Measurements from ENCODE around the gene MAP2K6. TPM values are rescaled to one million over a fixed set of nuclear protein-coding genes. Genes with fewer than 3 reads are reported as not detected.

Gene MAP2K6
- polyA plus RNA-seq, 4 donors, result 18.2 to 27.2 (median 22.2) TPM

DNA sequence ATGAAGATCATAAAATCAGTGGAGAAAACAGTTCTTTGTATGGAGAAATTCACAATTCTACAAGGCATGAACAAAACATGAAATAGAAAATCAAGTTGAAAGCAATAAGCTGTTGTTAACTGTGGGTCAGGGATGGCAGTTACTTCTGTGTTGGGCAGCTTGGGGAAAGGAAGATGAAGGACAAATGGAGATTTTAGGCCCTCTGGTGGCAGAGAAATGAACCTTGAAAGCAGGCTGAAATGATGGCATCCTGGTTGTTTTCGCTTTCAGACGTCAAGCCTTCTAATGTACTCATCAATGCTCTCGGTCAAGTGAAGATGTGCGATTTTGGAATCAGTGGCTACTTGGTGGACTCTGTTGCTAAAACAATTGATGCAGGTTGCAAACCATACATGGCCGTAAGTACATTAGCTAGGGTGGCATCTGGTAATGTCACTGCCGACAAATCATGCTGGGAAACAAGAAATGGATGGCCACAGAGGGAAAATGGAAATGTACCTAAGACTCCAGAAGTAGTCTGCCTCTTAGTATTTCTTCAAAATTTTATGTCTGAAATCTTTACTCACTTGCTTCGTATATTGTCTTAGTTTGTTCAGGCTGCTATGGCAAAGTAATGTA lies 108.9 kb downstream of the MAP2K6 start:
- peak in 1 of 4 donors; percentile 5 for DNase-seq (ENCODE audit: low read depth in 4 of 4, low spot score in 3 of 4)

DNA sequence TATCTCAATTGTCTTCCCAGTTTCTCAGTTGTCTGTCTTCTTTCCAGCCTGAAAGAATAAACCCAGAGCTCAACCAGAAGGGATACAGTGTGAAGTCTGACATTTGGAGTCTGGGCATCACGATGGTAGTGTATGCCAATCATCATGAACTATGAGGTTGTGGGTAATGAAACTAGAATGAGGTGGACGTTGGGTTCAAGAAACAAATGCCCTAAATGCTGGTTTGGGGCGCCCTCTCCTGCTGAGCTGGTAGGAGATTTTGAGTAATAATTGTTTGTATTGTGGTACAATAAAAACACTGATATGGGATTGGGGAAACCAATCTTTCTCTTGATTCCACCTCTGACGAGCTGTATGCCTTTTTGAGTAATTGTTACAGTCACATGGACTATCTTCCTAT lies 110.4 kb downstream of the MAP2K6 start:
- no peak for DNase-seq (ENCODE audit: low read depth in 4 of 4, low spot score in 3 of 4)

DNA sequence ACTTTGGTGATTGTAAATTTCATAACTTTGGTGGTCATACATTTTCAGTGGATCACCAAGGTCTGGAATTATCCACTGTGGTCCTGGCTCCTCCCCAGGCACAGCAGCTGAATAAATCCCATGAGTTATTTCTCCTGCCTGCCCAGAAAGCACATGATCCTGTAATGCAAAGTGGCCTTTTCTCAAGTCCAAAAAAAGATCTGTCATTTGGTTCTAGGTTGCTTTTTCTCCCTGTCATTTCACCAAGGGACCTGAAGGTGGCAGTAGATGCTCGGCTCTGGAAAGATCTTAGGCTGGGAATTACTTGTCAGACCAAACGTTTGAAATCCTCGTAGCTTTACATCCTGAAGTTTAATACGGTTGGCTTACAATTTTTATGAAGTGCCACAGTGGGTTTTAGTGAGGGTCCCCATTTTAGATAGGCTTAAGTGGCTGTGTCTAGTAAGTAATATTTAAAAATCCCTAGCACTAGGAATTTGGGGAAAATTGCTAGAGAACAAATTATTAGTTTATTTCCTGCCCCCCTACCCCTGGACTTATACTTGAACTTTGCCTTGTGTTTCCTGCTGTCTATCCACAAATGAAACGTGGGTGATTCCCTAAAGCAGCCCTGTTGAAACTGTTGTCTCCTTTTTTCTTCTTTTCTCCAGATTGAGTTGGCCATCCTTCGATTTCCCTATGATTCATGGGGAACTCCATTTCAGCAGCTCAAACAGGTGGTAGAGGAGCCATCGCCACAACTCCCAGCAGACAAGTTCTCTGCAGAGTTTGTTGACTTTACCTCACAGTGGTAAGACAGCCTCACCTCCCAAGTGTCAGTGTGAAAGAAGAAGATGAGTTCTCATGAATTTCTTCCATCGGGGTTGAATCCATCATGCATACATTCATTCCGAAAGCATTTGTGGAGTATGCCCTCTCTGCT lies 111.7 kb downstream of the MAP2K6 start:
- DNase-seq (ENCODE audit: low read depth in 4 of 4, low spot score in 3 of 4), result peak; percentile 18 to 63 (median 42)

DNA sequence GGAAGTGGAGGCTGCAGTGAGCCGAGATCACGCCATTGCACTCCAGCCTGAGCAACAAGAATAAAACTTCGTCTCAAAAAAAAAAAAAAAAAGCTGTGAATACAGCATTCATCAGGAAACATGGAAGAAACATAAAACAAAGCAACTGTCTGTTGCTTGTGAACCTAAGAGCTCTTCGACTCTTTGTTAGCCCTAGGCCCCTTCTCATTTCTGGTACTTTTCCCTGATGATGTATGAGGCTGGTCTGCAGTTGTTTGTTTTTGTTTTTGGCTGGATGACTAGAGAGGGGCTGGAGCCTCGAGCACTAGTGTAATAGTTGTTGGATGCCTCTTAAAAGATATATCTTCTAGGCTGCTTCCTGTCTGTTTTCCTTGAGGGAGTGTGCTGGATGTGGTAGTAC lies 113.5 kb downstream of the MAP2K6 start:
- no peak for DNase-seq (ENCODE audit: low read depth in 4 of 4, low spot score in 3 of 4)

DNA sequence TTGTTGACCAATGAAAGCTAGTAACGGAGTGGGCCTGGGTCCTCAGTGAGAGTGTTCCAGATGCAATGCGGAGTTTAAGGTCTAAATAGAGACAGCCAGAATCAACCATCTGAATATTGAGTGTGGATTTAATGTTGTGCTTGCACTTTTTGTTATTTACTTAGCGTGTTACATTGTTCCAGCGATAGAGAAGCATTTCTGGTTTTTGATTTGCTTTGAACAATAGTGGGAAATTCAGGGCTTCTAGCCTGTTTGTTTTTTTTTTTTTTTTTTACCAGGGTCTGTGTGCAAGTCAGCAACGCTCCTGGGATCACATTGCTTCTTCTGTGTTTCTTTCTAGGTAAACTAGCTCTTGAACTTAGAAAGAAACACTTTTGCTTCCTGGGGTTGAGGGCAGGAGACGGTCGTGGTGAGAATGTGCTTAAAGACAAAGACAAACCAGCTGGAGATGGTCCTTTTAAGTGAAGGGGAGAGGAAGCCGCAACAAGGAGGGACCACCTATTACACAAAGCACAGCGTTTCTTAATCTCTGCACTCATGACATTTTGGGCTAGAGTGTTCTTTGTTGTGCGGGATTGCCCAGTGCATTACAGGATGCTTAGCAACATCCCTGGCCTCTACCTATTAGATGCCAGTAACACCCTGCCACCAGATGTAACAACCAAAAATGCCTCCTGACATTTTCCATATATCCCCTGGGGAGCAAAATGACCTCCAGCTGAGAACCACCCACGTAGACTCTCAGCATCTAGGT lies 119.2 kb downstream of the MAP2K6 start:
- DNase-seq (ENCODE audit: low read depth in 4 of 4, low spot score in 3 of 4), result no peak

DNA sequence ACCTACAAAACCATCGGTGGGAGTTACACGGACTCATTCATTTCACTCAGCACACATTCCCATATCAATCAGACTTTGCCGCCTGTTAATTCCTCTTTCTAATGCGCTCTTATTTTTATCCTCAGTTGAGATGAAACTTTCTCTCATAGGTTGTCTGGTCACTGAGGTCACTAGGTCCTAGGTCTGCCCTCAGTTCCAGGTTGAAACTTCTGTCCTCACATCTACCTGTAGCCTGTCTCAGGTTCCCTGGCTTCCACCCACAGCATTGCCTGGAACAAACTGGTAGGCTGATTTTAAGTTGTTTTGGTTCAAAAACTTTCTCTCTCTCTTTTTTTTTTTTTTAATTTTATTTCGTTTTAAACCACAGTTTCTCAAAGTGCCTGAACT lies 119.7 kb downstream of the MAP2K6 start:
- DNase-seq (ENCODE audit: low read depth in 4 of 4, low spot score in 3 of 4), result no peak

DNA sequence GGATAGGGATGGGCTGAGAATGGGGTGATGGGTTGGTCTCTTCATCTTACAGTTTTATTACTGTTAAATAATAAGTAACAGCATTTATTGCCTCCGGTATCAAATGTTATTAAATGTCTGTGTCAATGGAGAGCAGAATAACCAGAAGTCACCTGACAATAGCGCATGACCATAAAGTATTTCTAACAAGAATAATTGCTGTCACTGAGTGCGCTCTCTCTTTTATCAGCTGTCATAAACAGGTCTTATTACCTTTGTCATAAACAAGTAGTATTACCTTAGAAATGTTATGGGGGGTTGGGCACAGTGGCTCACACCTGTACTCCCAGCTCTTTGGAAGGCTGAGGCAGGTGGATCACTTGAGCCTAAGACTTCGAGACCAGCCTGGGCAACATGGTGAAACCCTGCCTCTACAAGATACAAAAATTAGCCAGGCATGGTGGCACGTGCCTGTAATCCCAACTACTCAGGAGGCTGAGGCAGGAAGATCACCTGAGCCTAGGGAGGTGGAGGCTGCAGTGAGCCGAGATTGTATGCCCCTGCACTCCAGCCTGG lies 120.6 kb downstream of the MAP2K6 start:
- no peak for DNase-seq (ENCODE audit: low read depth in 4 of 4, low spot score in 3 of 4)

DNA sequence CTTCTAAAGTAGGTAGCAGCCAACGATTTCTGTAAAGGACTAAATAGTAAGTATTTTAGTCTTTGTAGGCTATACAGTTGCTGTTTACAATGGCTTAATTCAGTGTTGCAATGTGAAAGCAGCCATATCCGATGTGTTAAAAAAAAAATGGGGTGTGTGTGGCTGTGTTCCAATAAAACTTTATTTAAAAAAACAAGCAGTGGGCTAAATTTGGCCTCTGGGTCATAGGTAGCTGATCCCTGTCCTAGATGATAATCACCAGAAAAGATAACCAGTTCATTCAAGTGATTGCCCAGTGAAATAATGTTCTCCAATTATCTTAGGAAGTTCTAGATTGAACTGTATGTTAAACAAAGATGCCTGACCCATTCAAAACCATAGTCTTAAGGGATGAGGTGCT lies 124.3 kb downstream of the MAP2K6 start:
- no peak for DNase-seq (ENCODE audit: low read depth in 4 of 4, low spot score in 3 of 4)

DNA sequence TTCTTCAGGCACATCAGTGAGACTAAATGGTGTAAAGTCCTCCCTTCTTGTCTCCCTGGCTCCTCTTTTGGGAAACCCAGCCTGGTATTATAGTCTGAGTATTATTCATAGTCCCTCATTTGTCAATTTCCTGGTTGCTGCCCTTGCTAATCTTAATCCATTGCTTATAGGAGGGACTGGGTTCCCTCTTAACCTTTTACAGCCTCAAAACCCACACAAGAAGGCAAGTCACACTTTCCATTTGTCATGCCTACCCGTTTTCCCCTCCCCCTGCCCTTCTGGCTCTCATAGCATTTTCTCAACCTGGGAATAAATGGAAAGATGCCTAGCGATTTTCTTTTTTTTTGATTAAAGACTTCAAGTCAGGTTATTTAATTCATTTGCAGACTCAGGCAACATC lies 124.8 kb downstream of the MAP2K6 start:
- DNase-seq (ENCODE audit: low read depth in 4 of 4, low spot score in 3 of 4), result no peak

DNA sequence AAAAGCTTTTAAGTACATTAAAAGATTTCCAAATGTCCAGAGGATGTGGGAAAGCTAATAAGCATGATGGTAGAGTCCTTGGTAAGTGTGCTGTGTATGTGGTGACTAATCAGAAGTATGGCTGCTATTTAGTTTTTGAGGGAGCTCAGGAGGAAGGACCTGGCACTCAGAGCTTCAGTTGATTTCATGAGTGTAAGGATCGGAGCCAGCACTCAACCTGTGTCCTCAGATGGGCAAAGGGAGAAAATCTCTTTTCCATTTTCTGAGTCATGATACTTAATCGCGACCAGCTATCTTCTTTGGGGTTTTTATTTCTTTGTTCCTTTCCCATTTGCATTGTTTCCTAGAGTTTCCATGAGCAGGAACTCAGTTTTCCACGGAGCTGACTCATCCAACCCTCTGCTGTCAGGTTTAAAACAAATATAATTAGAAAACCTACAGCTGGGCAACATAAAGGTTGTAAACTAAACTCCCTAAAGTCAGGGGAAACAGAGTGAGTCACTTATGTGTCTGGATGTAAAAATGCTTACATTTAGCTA lies 125.4 kb downstream of the MAP2K6 start:
- no peak for DNase-seq (ENCODE audit: low read depth in 4 of 4, low spot score in 3 of 4)

DNA sequence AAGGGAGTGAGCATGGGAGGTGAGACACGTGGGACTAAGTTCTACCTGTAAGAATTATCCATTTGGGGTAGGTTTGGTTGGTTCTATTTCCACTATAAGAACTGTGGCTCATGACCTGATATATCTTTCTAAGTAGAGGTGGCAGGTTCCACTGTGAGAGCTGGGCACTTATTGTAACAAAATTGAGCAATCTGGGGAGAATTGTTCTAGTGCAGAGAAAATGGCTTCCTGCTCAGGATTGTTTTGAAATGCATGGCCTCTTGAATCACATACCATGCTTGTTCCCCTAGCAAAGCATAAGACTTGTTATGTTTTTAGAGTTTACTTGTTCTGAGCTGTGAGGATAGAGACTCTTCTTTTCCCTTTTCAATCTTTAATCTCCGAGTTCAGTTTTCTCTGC lies 125.9 kb downstream of the MAP2K6 start:
- no peak for DNase-seq (ENCODE audit: low read depth in 4 of 4, low spot score in 3 of 4)

DNA sequence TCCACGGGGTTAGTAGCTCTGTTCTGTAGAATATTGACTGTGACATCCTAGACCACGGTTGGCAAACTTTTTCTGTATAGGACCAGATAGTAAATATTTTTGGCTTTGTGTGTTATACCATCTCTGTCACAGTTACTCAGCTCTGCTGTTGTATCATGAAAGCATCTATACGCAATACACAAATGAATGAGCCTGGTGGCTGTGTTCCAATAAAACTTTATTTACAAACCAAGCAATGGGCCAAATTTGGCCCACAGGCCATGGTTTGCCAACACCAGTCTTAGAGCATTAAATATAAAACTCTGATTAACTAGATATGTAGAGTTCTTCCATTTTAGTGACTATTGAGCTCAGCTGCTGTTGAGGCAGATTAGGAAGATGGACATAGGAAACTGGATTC lies 132.7 kb downstream of the MAP2K6 start:
- no peak for DNase-seq (ENCODE audit: low read depth in 4 of 4, low spot score in 3 of 4)

DNA sequence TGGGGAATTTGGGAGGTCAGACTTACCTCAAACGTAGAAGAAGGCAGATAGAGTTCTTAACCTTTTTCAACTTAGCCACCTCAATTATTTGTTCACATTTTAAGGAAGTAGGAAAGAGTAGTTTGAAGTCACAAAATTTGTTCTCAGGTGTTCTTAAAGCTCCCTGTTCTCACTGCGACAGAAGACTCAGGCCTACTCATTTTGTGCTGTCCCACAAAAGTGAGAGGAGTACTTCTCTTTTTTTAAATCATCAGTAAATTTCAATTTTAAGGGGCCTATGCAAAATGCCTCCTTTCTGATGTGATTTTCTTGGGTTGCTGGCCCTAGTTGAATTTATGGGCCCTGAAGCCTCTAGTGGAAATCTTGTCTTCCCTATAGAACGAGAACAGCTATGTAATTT lies 133.4 kb downstream of the MAP2K6 start:
- no peak for DNase-seq (ENCODE audit: low read depth in 4 of 4, low spot score in 3 of 4)

DNA sequence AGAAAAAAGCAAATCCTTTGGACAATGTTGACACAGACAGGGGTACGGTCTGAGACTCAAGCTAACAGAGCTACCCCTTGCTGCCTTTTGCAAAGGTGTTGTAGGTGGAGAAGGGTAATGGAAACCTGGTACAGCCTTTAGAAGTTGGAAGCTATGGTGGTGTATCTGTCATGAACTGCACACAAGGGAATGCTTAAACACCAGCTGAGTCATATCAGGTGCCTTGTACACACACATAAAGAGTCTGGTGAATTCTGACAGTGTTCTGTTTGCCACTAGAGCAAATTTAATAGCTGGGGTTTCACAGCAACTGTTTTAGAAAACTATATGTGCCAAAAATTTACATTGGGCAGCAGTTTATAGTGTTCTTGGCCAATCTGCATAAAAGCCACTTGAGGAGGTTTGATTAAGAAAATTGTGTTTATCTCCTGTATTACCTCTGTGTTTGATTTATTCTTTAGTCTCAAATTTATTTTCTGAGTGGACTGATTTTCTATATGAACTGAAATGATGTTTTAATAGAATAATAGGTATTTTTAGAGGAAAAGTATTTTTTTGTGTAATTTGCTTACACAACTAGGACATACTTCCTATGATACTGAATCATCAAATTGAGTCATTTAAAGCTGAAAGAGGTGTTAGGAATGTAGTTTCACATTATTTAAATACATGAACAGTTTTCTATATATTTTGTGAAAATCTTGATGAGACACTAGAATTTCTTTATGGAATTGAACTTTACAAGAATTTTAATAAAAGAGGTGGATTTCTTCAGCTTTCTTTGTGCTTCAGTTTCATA lies 136.9 kb downstream of the MAP2K6 start:
- no peak for DNase-seq (ENCODE audit: low read depth in 4 of 4, low spot score in 3 of 4)

DNA sequence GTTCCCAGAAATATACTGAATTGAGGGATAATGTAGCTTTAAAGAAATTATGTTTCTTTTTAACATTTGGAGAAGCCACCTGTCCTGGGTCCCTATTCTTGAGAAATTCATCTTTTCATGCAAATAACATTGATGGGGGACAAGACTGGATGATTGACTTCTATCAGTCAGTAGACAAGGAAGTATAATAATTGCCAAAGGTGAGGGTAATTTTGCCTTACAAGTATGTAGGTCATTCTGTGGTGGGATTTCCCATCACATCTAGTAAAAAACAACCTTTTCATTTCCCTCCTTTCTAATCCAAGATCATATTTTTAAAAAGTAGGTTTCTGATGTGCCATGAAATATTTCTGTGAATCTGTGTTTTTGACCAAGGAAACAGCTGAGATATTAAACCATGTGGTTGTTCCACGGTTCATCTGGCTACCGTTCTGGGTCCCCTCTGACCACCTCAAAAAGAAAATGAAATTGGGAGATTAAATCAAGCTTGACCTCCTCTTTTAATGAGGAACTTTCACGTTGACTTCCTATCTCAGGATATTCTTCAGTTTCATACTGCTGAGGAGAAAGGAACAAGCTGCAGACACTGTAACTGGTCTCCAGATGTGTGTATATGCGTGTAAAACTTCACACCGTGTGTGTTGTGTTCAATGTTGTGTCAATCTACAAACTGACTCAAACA lies 138.6 kb downstream of the MAP2K6 start:
- DNase-seq (ENCODE audit: low read depth in 4 of 4, low spot score in 3 of 4), result no peak

DNA sequence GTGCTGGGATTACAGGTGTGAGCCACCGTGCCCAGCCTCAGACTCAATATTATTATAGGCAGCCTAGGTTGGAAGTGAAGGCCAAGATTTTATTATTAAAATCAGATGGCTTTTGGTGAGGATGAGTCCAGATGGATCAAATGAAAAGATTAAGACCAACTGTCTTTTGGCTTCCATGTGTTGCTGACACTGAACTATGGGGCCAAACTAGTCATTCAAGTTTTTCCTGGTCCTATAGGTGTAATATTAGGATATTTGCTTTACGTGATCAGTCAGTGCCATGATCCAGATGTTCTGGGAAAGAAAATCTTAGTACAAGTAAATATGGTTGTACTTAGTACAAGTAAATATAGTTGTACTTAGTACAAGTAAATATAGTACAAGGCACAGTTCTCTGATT lies 140.6 kb downstream of the MAP2K6 start:
- no peak for DNase-seq (ENCODE audit: low read depth in 4 of 4, low spot score in 3 of 4)

DNA sequence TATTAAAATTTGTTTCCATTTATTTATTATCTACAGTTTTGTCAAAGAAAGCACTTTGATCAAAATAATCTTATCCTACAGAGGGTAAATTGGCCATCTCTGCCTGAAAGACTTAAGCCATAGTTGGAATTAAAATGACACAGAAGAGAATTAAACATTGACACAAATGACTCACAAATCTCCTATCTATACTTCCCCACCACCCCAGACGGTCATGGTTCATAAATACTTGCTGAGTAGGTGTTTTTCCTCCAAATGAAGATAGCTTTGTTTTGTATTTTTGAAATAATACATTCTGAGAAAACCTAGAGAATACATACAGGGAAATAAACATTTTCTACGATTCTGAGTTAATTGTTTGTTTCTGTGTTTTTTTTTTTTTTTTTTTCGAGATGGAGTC lies 142.8 kb downstream of the MAP2K6 start:
- DNase-seq (ENCODE audit: low read depth in 4 of 4, low spot score in 3 of 4), result no peak

DNA sequence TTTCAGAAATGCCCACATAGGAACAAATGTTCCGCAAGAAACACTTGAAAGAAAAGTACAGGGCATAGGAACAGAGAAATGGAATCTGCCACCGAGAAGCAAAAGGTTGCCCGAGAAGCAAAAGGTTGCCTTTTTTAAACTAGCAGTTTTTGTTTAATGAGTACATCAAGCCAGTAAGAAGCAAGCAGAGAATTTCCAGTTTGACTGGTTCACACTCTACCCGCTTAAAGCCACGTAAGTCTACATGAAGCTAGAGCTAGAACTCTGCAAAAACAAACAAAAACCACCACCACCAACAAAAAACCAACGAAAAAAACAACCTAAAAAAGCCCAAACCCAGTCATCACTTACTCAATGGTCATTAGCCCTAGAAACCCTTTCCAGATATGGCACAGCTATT lies 144.3 kb downstream of the MAP2K6 start:
- no peak for DNase-seq (ENCODE audit: low read depth in 4 of 4, low spot score in 3 of 4)

DNA sequence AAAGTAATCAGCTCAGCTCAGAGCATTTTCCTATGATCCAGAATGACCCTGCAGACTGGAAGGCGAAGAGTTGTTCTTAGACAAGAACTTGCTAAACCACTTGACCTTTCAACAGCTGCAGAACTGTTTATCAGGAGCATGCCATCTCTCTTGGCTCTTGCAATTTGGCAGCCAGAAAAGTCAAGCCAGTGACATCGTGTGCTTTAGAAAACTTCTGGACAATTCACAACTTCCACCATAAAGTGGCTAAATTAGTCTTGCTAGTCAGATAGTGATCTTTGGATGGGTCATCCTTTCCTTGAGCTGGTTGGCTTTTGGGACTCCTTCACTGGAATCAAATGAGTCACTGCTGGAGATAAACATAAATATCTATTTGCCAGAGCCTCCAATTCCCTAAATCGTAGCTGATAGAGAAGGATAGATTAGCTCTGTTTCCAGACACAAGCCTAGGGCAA lies 146.5 kb downstream of the MAP2K6 start:
- no peak for DNase-seq (ENCODE audit: low read depth in 4 of 4, low spot score in 3 of 4)

Measured in left renal pelvis (tissue), 4 donors.